Islet of Langerhans (tissue), 1 donor: ENCODE data around the gene FGD5.

Experiments
- FAIRE-seq: peaks from one replicate; lab custom pipeline; 2011; peaks lifted over from hg19 to GRCh38; lab: Jason Lieb, UNC

FGD5 gene

GRCh38 chr3:14852058-14852594 lies 33.4 kb downstream of the FGD5 start:
- FAIRE-seq = no peak

DNA sequence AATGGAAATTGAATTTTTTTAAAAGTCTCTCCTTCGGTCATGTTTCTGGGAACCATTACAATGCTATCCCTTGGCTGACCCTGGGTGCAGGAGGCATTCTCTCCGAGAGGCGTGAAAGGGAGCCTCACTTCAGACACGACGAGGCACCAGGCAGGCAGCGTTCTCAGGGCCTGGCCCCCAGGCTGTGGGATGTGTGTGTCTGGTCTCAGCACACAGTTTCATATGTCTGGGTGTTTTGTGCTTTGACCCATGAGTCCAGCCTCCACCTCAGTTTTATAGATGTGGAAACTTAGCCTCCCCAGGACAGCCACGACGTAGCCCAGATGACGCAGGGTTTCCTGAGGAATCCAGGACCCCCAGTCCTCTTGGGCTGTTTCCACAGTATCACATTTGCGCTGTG lies 34.0 kb downstream of the FGD5 start:
- FAIRE-seq = no peak

GRCh38 chr3:14853271-14853951 lies 34.6 kb downstream of the FGD5 start:
- FAIRE-seq = no peak

GRCh38 chr3:14857506-14857905 lies 38.7 kb downstream of the FGD5 start:
- FAIRE-seq = no peak

- no peak for FAIRE-seq
These were observed 39.3 kb downstream of the FGD5 start for GRCh38 chr3:14858105-14858504.

DNA sequence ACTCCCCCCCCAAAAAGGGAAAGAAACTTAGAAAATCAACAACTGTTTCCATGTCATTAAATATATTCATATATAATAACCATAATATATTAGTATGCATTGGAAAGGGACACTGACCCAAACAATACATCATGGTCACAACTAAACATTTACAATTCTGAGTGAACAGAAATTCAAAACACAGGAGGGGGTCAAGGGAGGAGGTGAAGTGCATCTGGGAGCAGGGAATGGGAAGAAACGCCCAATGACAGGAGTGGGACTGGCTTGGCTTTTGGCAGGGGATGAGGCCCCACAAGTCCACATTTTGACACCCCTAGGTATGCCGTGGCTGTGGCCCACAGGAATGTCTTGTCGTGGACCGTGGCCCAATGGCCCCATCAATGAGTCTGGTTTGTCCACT lies 41.1 kb downstream of the FGD5 start:
- no peak for FAIRE-seq

GRCh38 chr3:14861031-14861430 lies 42.3 kb downstream of the FGD5 start:
- FAIRE-seq = no peak

DNA sequence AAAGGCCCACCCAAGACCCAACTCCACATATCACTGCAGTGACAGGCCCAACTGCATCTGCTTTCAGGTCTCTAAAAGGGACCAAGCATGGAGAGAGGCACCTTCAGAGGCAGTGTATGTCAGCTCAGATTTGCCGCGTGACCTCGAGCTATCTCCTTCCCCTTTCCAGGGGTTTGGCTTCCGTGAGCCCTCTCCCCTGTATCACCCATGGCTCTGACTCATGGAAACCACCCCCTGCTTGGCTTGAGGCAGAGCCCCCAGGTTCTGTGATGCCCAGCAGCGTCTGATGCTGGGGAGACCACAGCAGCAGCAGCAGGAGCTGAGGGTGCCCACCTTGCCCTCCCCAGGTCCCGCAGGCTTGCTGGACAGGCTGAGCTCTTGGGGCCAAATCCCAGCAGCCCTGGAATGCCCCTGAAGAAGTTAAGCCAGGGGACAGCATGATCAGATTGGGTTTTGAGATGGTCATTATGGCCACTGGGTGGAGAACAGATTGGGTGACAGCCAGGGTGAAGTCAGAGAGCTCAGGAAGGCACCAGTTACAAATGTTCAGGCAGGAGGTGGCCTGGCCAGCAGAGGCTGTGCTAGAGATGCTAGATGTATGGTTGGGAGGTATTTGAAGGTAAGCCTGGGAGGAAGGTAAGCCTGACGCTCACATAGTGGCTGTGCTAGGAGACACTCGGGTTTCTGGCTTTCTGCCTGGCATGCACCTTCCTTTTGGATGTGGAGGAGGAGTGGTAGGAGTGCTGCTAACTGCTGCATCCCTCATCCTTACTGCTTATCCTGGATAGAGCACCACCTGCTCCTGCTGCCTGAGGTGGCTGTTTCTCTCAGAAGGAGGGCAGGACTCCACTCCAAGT lies 42.9 kb downstream of the FGD5 start:
- FAIRE-seq = no peak

DNA sequence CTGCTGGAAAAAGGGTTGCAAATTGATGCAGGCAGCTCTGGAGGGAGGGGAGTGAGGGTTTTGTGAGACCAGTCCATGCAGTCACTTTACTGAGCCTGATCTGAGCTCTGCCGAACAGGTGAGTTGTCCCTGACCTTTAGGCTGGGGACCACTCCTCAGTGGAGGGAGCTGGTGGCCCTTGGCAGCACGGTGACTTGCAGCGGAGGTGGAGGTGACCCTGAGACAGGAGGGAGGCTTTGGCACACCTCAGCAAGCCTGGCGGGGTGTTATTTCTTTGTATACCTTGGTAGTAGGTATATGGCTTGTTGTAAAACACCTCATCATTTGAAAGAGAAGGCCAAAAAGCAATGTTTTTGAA lies 43.5 kb downstream of the FGD5 start:
- no peak for FAIRE-seq

GRCh38 chr3:14862661-14863230 lies 44.0 kb downstream of the FGD5 start:
- no peak for FAIRE-seq

DNA sequence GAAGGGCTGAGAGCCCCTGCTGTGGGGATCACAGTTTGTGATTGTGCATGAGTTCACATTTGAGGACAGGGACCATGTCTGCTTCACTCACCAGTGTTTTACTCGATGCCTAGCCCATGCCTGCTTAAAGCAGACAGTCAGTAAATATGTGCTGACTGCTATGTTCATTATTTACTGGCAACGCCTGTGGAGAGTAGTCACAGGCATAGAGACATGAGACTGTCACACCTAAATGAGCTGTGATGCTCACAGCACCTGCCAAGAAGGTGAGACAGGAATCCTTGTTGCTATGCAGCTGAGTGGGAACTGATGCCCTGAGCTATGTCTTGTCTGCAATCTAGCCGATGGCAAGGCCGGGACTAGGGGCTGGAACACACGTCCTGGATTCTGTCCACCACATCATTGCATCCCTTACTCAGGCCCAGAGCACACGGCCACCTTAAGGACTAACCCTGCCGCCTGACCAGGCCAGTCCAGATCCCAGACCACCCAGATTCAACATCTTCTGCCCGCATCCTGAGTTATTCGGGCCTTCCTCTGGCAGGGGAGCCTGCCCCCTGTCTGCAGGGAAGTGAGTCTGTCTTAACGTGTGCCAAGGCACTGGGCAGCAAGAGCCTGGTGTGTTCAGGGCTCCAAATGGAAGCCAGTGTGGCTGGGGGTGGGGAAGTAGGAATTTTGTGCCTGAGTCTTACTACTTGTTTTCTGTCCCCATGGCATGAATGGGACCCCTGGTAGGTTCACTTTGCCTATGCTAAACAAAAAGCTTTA lies 44.8 kb downstream of the FGD5 start:
- no peak for FAIRE-seq

DNA sequence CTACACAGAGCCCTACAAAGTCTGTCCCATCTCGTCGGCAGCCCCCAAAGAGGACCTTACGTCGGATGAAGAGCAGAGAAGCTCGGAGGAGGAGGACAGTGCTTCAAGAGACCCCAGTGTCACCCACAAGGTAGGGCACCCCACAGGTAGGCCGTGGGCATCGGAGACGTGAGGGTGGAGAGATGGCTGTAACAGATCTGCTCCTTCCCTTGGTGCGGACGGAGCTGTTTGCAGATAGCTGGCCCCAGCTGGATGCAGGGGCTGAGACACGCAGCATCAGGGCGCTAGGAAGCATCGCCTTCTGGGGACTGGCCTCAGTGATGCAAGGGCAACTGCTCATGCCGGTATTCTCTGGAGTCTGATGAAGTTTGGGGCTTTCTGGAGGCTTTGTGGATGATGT lies 45.4 kb downstream of the FGD5 start:
- no peak for FAIRE-seq

GRCh38 chr3:14866627-14867026 lies 47.9 kb downstream of the FGD5 start:
- no peak for FAIRE-seq

DNA sequence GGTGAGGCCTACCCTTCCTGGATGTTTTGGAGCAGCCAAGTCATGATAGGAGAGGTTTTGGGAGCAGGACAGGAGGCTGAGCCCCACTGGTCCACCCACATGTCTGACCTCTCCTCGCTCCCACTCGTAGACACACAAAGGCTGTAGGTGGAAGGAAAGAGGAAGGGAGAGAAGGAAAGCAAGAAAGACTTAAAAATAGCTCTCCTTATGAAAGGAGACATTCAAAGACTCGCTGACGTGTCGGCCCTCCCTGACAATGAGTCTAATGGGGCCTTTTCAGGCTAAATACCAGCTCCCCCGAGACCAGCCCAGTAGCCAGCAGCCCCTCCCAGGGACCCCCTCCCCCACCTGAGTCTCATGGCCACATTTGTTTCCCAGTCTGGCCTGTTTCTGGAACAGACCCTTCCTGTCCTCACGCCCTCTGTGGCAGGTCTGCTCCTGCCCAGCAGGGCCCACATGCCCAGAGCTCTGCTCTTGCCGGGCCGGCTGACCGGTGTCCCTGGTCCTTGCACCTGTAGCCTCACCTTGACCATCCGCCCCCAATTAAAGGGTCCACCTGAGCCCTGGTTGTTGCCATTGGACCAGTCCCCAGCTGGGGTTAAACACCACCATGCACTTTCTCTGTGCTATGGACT lies 49.3 kb downstream of the FGD5 start:
- no peak for FAIRE-seq

- FAIRE-seq = no peak
These were observed 51.4 kb downstream of the FGD5 start for GRCh38 chr3:14869917-14870782.

GRCh38 chr3:14870783-14871060 lies 52.0 kb downstream of the FGD5 start:
- FAIRE-seq = no peak

DNA sequence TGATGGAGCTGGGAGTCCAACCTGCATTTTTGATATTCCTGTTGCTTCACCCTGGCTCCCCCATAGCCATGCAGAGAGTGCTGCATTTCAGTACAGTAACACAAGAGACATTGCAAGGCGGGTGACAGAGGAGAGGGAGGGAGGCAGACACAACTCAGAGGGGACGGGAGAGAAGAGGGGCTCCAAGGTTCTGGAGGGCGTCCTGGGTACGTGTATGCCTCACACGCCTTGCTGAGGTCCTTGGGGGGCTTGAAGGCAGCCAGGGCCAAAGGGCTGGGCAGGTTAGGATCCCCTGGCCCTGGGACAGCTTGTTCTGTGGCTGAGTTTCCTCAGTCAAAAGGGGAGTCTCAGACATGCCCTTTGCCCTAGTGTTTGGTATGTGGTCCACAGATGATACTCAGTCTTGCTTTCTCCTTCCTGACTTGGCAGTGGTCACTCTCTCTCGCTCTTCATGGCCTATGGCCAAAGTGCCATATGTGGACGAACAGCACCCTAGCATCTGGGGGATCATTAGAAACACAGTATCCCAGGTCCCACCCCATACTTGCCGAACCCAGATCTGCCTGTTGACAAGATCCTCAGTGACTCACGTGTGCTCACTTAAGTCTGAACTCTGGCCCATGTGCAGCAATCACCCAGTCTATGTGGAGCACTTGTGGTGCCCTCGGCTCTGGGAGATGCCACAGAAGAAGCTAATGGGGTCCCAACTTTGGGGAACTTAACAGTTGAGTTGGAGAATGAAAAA lies 52.9 kb downstream of the FGD5 start:
- FAIRE-seq = no peak

- no peak for FAIRE-seq
These were observed 53.9 kb downstream of the FGD5 start for GRCh38 chr3:14872706-14873105.

- FAIRE-seq = no peak
These were observed 56.0 kb downstream of the FGD5 start for GRCh38 chr3:14874784-14875183.

- no peak for FAIRE-seq
These were observed 56.8 kb downstream of the FGD5 start for GRCh38 chr3:14875411-14876175.
